Bronchial epithelial cell (primary cell): Measurements from ENCODE around the gene ENOX2. TPM values are rescaled to one million over a fixed set of nuclear protein-coding genes. Genes with fewer than 3 reads are reported as not detected.

Experiments
- DNase-seq: peaks from one replicate; pipeline ENCODE4 v3.0.0-alpha.2; 2010; ENCODE audit warnings: low read depth
- FAIRE-seq: peaks from 2 replicates; lab custom pipeline; 2011; peaks lifted over from hg19 to GRCh38; lab: Jason Lieb, UNC
- H3K27me3 ChIP-seq: 2 replicates; pipeline ENCODE4 v1.5.1; 2011; ENCODE audit warnings: low read length; ENCODE audit not compliant: control insufficient read depth, insufficient read depth
- H3K36me3 ChIP-seq: 2 replicates; pipeline ENCODE4 v1.5.1; 2011; ENCODE audit warnings: low read length; ENCODE audit not compliant: control insufficient read depth, insufficient read depth
- H3K4me3 ChIP-seq: 2 replicates; pipeline ENCODE4 v1.5.1; 2011; ENCODE audit warnings: mild to moderate bottlenecking, low read depth, low read length, control low read depth
- CTCF ChIP-seq: IDR thresholded peaks from 2 replicates; pipeline ENCODE4 v1.5.1; 2011; ENCODE audit warnings: mild to moderate bottlenecking, moderate library complexity, low read length, control low read depth, inconsistent platforms; ENCODE audit not compliant: insufficient read depth, severe bottlenecking
- total RNA-seq: library from RNA; depleted of rRNA; stranded (reverse); fragments of >200 nt; gene quantifications from 2 replicates; pipeline ENCODE4 v1.2.1, GENCODE V29; 2014

Gene ENOX2
- total RNA-seq, 1 donor from 2014 or later, result 13.2 TPM

GRCh38 chrX:130851569-130851968, 51.4 kb downstream of the ENOX2 start:
- H3K27me3 ChIP-seq, result no peaks in the 10 kb centered on the region
- no peak for FAIRE-seq
- no peak for TF ChIP-seq CTCF
- no peak overlapping the region for H3K4me3 ChIP-seq
- H3K36me3 ChIP-seq, result no peaks in the 10 kb centered on the region
- no peak for DNase-seq

GRCh38 chrX:130848763-130849162, 54.2 kb downstream of the ENOX2 start:
- FAIRE-seq (no peak), DNase-seq (no peak)
- H3K27me3 ChIP-seq, result no peaks in the 10 kb centered on the region
- H3K4me3 ChIP-seq, result no peak overlapping the region
- TF ChIP-seq CTCF, result no peak
- no peaks in the 10 kb centered on the region for H3K36me3 ChIP-seq

- no peak for DNase-seq
- TF ChIP-seq CTCF, result no peak
- no peak for FAIRE-seq
- H3K36me3 ChIP-seq, result no peaks in the 10 kb centered on the region
- no peak overlapping the region for H3K4me3 ChIP-seq
- no peaks in the 10 kb centered on the region for H3K27me3 ChIP-seq
These were observed 56.3 kb downstream of the ENOX2 start for GRCh38 chrX:130846746-130847145.

- no peak for FAIRE-seq
- DNase-seq, result no peak
- Histone ChIP-seq H3K4me3 (no peak overlapping the region), H3K36me3 (no peaks in the 10 kb centered on the region), H3K27me3 (no peaks in the 10 kb centered on the region)
- TF ChIP-seq CTCF, result no peak
These were observed 61.2 kb downstream of the ENOX2 start for GRCh38 chrX:130841776-130842175.

GRCh38 chrX:130840345-130840744, 62.7 kb downstream of the ENOX2 start:
- no peak for FAIRE-seq

More at GRCh38 chrX:130840345-130840744, 62.7 kb downstream of the ENOX2 start:
- TF ChIP-seq CTCF, result no peak
- Histone ChIP-seq H3K4me3 (no peak overlapping the region), H3K36me3 (no peaks in the 10 kb centered on the region), H3K27me3 (no peaks in the 10 kb centered on the region)
- DNase-seq, result no peak
